Progenitor cell of endocrine pancreas (in vitro differentiated cells): ENCODE data around the gene KCTD11. TPM values are rescaled to one million over a fixed set of nuclear protein-coding genes. Genes with fewer than 3 reads are reported as not detected.
A peak's percentile ranks its signal among the peaks of the same experiment; 100 is the strongest.

Experiments used
- DNase-seq: peaks from one replicate; pipeline ENCODE4 v3.0.0; 2021; ENCODE audit warnings: low spot score; ENCODE audit not compliant: unreplicated experiment
- H3K27ac Mint-ChIP-seq: 2 replicates; pipeline ENCODE4 v1.8.0; 2021; ENCODE audit warnings: mild to moderate bottlenecking, moderate library complexity, mixed read lengths
- H3K27me3 Mint-ChIP-seq: 2 replicates; pipeline ENCODE4 v1.8.0; 2021; ENCODE audit warnings: mixed read lengths
- H3K36me3 Mint-ChIP-seq: 2 replicates; pipeline ENCODE4 v1.8.0; 2022; ENCODE audit warnings: mixed read lengths; ENCODE audit not compliant: insufficient read depth
- H3K4me1 Mint-ChIP-seq: 2 replicates; pipeline ENCODE4 v1.8.0; 2021; ENCODE audit warnings: low read depth, mixed read lengths
- H3K4me3 Mint-ChIP-seq: 2 replicates; pipeline ENCODE4 v1.8.0; 2021; ENCODE audit warnings: low read depth, mild to moderate bottlenecking, moderate library complexity, mixed read lengths
- H3K9me3 Mint-ChIP-seq: 2 replicates; pipeline ENCODE4 v1.8.0; 2021; ENCODE audit warnings: low read depth, mixed read lengths
- CTCF ChIP-seq: fragments of 200-600 bp; sonication (generic); IDR thresholded peaks from one replicate; pipeline ENCODE4 v1.5.0; 2021; ENCODE audit warnings: antibody characterized with exemption, mild to moderate bottlenecking; ENCODE audit not compliant: unreplicated experiment
- total RNA-seq: library from RNA; stranded (reverse); gene quantifications from 2 replicates; pipeline ENCODE4 v1.2.1, GENCODE V29; 2021

KCTD11 gene
- total RNA-seq, 1 donor from 2014 or later: 12.4 TPM

GRCh38 chr17:7403727-7403976 lies 51.7 kb downstream of the KCTD11 start:
- H3K9me3 Mint-ChIP-seq: no peaks in the 10 kb centered on the region
- no peak for TF ChIP-seq CTCF
- H3K36me3 Mint-ChIP-seq: peaks cover 3% of the 10 kb centered on the region
- H3K27ac Mint-ChIP-seq: peak overlapping the region; percentile 97
- peak overlapping the region; percentile 83 for H3K4me3 Mint-ChIP-seq
- no peak for DNase-seq
- peaks cover 17% of the 10 kb centered on the region for H3K27me3 Mint-ChIP-seq
- H3K4me1 Mint-ChIP-seq: peaks cover 12% of the 10 kb centered on the region

- Mint-ChIP-seq H3K36me3 (peaks cover 5% of the 10 kb centered on the region), H3K27me3 (peaks cover 19% of the 10 kb centered on the region), H3K9me3 (no peaks in the 10 kb centered on the region), H3K4me1 (peaks cover 12% of the 10 kb centered on the region), H3K4me3 (peak within 1 kb of the TSS; percentile 83), H3K27ac (peak within 1 kb of the TSS; percentile 97)
- DNase-seq: peak; percentile 95
- peak; percentile 20 for TF ChIP-seq CTCF
Measured at GRCh38 chr17:7403977-7404736, 52.2 kb downstream of the KCTD11 start, which contains the start of gene TMEM256. Gene TMEM256 (minus strand): TSS chr17:7404097. CDS start chr17:7404084, 13 bp downstream.

Other genes with a start within 250 kb of the KCTD11 start
- gene ASGR2, start 237.3 kb upstream of the KCTD11 start, total RNA-seq: 2.7 and 3.0 TPM in 2 replicates
- gene ASGR1, start 172.8 kb upstream of the KCTD11 start, total RNA-seq: 10.6 and 11.1 TPM in 2 replicates
- gene DLG4, start 132.3 kb upstream of the KCTD11 start, total RNA-seq: 46.3 and 48.6 TPM in 2 replicates
- gene ACADVL, start 132.2 kb upstream of the KCTD11 start, total RNA-seq: 653 and 693 TPM in 2 replicates
- 104 TPM in 2 replicates for gene DVL2, start 117.6 kb upstream of the KCTD11 start, total RNA-seq
- 66.9 and 73.7 TPM in 2 replicates for gene PHF23, start 112.7 kb upstream of the KCTD11 start, total RNA-seq
- 447 and 466 TPM in 2 replicates for gene GABARAP, start 109.7 kb upstream of the KCTD11 start, total RNA-seq
- 134 and 137 TPM in 2 replicates for gene CTDNEP1, start 100.4 kb upstream of the KCTD11 start, total RNA-seq
- gene ELP5, start 99.9 kb upstream of the KCTD11 start, total RNA-seq: 42.3 and 45.0 TPM in 2 replicates
- gene CLDN7, start 89.7 kb upstream of the KCTD11 start, total RNA-seq: 137 and 147 TPM in 2 replicates
- 1.5 and 2.0 TPM in 2 replicates for gene SLC2A4, start 70.4 kb upstream of the KCTD11 start, total RNA-seq
- 2.7 and 4.3 TPM in 2 replicates for gene YBX2, start 57.5 kb upstream of the KCTD11 start, total RNA-seq
- 323 and 338 TPM in 2 replicates for gene EIF5A, start 44.5 kb upstream of the KCTD11 start, total RNA-seq
- gene GPS2, start 36.8 kb upstream of the KCTD11 start, total RNA-seq: 77.1 and 81.1 TPM in 2 replicates
- gene NEURL4, start 22.8 kb upstream of the KCTD11 start, total RNA-seq: 75.2 TPM in 2 replicates
- 1.0 TPM in 1 of 2 replicates, not detected in the other for gene ACAP1, start 15.6 kb upstream of the KCTD11 start, total RNA-seq
- gene TMEM95, start 3.0 kb downstream of the KCTD11 start, total RNA-seq: not detected in 2 replicates
- gene TNK1, start 28.9 kb downstream of the KCTD11 start, total RNA-seq: 9.1 and 13.4 TPM in 2 replicates
- 35.5 and 37.9 TPM in 2 replicates for gene PLSCR3, start 42.4 kb downstream of the KCTD11 start, total RNA-seq
- gene TMEM256, start 51.9 kb downstream of the KCTD11 start, total RNA-seq: 89.2 and 102 TPM in 2 replicates
- gene NLGN2, start 55.7 kb downstream of the KCTD11 start, total RNA-seq: 30.3 and 34.4 TPM in 2 replicates
- gene SPEM1, start 68.2 kb downstream of the KCTD11 start, total RNA-seq: not detected in 2 replicates
- not detected in 2 replicates for gene SPEM2, start 73.5 kb downstream of the KCTD11 start, total RNA-seq
- gene SPEM3, start 76.7 kb downstream of the KCTD11 start, total RNA-seq: not detected in 2 replicates
- 8.1 and 10.0 TPM in 2 replicates for gene TMEM102, start 83.3 kb downstream of the KCTD11 start, total RNA-seq
- 4.5 and 5.1 TPM in 2 replicates for gene FGF11, start 87.3 kb downstream of the KCTD11 start, total RNA-seq
- gene CHRNB1, start 92.9 kb downstream of the KCTD11 start, total RNA-seq: 17.2 and 19.1 TPM in 2 replicates
- 26.8 and 28.4 TPM in 2 replicates for gene ZBTB4, start 127.5 kb downstream of the KCTD11 start, total RNA-seq
- not detected in 2 replicates for gene SLC35G6, start 129.3 kb downstream of the KCTD11 start, total RNA-seq
- gene POLR2A, start 132.2 kb downstream of the KCTD11 start, total RNA-seq: 195 and 210 TPM in 2 replicates
- 9.4 and 10.7 TPM in 2 replicates for gene TNFSF12, start 196.9 kb downstream of the KCTD11 start, total RNA-seq
- 4.1 and 4.7 TPM in 2 replicates for gene TNFSF13, start 206.6 kb downstream of the KCTD11 start, total RNA-seq
- gene SENP3, start 209.8 kb downstream of the KCTD11 start, total RNA-seq: 58.2 and 62.5 TPM in 2 replicates
- gene CD68, start 227.5 kb downstream of the KCTD11 start, total RNA-seq: not detected in 2 replicates
- gene MPDU1, start 231.7 kb downstream of the KCTD11 start, total RNA-seq: 71.4 and 71.9 TPM in 2 replicates
- 0.93 and 1.0 TPM in 2 replicates for gene SOX15, start 237.9 kb downstream of the KCTD11 start, total RNA-seq